SIG-M5 (cell line): ENCODE data around the gene TOR4A.

Experiments used
- DNase-seq: peaks from one replicate; lab custom pipeline; 2025; lab: John Stamatoyannopoulos, UW

Gene TOR4A

GRCh38 chr9:137307255-137308056 lies 29.9 kb downstream of the TOR4A start:
- DNase-seq = no peak

- no peak for DNase-seq
These were observed 30.6 kb downstream of the TOR4A start for GRCh38 chr9:137308057-137308619.

- DNase-seq = no peak
These were observed 32.1 kb downstream of the TOR4A start for GRCh38 chr9:137309368-137310188.

GRCh38 chr9:137310189-137311052 lies 32.9 kb downstream of the TOR4A start:
- no peak for DNase-seq

GRCh38 chr9:137311171-137311985 lies 33.9 kb downstream of the TOR4A start:
- DNase-seq = no peak

- DNase-seq = no peak
These were observed 34.7 kb downstream of the TOR4A start for GRCh38 chr9:137311986-137312851.

- DNase-seq = no peak
These were observed 35.4 kb downstream of the TOR4A start for GRCh38 chr9:137312852-137313325.

- DNase-seq = no peak
These were observed 35.9 kb downstream of the TOR4A start for GRCh38 chr9:137313326-137313936.

GRCh38 chr9:137313956-137314560 lies 36.5 kb downstream of the TOR4A start:
- no peak for DNase-seq

- DNase-seq = no peak
These were observed 37.3 kb downstream of the TOR4A start for GRCh38 chr9:137314561-137315560.

- DNase-seq = no peak
These were observed 38.1 kb downstream of the TOR4A start for GRCh38 chr9:137315581-137316011.

GRCh38 chr9:137316012-137316981 lies 38.8 kb downstream of the TOR4A start:
- no peak for DNase-seq

GRCh38 chr9:137317021-137317717 lies 39.6 kb downstream of the TOR4A start:
- no peak for DNase-seq

- DNase-seq = no peak
These were observed 40.4 kb downstream of the TOR4A start for GRCh38 chr9:137317718-137318511.

GRCh38 chr9:137318602-137319001 lies 41.1 kb downstream of the TOR4A start:
- DNase-seq = no peak
